ENCODE measurements around the gene C6orf136.

Gene C6orf136

DNA sequence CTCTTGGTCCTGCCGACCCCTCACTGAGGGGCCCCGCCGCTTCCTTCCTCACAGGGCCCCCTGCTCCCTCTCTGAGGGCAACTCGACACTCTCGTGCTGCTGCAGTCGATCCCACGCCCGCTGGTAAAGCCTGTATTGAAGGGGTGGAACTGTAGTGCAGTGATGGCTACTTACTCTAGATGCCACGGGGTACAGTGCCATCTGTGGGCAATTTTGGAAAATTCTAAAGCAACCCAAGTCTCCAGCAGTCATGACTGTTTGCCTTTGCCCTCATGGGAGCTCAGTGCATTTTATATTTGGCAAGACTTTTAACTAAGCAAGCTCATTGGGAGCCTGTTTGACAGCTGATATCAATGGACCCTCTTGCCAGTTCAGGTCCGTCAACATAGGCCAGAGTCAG lies 6.5 kb upstream of the C6orf136 start:
- TF ChIP-seq, protein P1, sequence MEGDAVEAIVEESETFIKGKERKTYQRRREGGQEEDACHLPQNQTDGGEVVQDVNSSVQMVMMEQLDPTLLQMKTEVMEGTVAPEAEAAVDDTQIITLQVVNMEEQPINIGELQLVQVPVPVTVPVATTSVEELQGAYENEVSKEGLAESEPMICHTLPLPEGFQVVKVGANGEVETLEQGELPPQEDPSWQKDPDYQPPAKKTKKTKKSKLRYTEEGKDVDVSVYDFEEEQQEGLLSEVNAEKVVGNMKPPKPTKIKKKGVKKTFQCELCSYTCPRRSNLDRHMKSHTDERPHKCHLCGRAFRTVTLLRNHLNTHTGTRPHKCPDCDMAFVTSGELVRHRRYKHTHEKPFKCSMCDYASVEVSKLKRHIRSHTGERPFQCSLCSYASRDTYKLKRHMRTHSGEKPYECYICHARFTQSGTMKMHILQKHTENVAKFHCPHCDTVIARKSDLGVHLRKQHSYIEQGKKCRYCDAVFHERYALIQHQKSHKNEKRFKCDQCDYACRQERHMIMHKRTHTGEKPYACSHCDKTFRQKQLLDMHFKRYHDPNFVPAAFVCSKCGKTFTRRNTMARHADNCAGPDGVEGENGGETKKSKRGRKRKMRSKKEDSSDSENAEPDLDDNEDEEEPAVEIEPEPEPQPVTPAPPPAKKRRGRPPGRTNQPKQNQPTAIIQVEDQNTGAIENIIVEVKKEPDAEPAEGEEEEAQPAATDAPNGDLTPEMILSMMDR (IDR thresholded peaks at IDR 0.05; ENCODE audit: low read depth, low read length): no peak
- H3K4me3 ChIP-seq (ENCODE audit: low read depth, low read length): no peak overlapping the region

DNA sequence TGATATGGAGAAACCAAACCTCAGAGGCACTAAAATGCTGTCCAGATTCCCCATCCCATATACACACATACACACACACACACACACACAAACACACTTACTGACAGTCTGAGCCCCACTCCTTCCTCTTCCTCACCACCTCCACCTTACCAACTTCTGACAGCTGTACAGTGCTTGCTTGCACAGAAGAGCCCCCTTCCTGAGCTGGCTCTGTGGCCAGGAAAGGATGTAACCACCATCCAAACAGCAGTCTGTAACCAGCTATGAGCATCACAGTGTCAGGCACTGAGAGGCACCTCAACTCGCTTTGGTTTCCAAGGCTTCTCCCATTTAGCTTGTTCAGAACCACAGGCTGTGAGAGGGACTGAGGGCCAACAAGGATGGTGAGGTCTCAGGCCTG lies 5.9 kb upstream of the C6orf136 start:
- no peak overlapping the region for H3K4me3 ChIP-seq (ENCODE audit: low read depth, low read length)
- TF ChIP-seq, protein P1 (IDR thresholded peaks at IDR 0.05; ENCODE audit: low read depth, low read length): no peak

DNA sequence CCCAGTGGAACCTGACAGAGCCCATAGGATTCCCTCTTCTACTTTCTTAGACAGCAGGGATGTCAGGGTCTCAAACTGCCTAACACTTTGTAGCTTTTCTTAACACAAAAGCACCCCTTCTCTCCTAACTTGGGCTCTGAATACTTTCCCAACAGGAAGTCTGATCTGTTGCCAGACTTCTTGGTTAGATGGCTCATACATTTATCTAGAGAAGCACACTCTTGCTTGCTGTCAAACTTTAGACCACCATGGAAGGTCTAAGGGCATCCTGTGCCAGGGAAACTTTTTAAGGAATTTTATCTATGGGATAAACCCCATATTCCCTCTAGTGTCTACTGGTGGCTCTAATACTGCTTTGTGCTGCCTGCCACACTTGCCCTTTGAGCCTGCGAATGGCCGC lies 3.3 kb upstream of the C6orf136 start:
- TF ChIP-seq, protein P1 (IDR thresholded peaks at IDR 0.05; ENCODE audit: low read depth, low read length): no peak
- no peak overlapping the region for H3K4me3 ChIP-seq (ENCODE audit: low read depth, low read length)

DNA sequence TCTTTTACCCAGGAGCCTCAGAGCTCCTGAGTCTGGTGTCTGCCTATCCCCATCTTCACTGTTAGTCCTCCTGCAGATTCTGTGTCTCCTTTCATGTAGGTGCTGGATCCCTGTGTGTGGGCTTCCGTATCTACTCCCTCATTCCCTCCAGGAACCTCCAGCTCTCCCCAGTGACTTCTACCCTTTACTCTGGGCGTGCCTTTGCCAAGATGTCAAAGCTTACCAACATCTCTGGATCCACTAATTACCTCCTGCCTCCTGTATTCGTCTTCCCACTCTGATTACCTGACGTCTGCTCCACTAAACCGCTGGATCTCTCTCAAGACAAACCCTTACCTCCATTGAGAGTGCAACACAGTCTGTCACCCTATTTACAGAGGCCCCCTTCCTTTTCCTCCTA lies 2.2 kb upstream of the C6orf136 start:
- no peak overlapping the region for H3K4me3 ChIP-seq (ENCODE audit: low read depth, low read length)
- TF ChIP-seq, protein P1 (IDR thresholded peaks at IDR 0.05; ENCODE audit: low read depth, low read length): no peak

DNA sequence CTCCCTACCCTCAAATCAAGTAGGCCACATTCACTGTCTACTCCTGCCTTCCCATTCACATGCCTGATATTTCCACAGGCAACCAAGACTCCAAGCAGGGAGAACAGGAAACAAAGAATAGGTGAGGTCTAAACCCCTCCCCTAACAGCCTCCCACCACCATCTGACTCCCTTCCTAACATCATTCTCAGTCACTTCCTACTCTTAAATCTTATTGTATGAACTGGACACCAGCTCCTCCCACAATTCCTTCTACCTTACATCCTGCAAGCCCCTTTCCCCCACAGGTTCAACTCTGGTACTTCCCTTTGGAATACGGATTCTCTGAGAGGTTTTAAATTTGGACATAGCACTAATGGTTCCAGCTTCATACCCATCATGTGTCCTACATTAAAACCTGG lies 944 bp upstream of the C6orf136 start:
- TF ChIP-seq, protein P1 (IDR thresholded peaks at IDR 0.05; ENCODE audit: low read depth, low read length): no peak
- H3K4me3 ChIP-seq (ENCODE audit: low read depth, low read length): no peak overlapping the region

DNA sequence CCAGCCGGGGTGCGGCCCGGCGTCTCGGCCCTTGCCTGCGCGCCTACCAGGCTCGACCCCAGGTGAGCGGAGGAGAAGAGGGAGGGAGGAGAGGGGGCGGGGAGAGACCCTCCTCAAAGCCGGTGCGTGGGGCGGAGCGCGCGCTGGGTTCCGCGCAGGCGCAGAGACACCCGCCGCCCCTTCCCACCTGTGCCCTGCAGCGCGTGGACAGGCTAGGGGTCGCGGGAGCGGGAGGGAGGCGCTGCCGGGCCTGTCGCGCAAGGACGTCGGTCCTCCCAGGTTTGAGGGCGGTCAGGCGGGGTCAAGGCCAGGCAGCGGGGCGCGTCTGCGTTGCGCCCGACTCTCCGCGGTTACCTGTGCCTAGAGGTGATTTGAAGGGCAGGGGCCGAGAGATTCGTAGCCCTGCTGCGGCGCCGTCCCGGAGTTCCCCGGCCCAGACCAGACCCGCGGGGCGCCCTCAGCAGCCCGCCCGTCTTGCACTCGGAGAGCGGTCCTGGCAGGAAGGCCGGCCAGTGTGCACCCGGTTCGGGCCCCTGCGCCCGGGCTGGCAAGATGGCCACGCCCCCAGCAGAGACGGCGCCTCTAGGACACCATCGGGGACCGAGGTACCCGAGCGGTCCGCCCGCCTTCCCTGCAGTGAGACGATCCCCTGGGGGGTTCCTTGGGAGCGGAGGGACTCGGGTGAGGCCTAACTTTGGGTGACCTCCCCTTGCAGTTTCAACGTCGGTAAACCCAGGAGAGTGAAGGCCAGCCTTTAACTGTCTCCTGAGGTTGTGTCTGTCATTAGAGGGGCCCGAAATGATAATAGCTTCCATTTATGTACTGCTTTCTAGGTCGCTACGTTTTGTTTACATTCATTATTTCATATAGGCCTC lies 546 bp downstream of the C6orf136 start:
- peak overlapping the region; percentile 93 for H3K4me3 ChIP-seq (ENCODE audit: low read depth, low read length)

DNA sequence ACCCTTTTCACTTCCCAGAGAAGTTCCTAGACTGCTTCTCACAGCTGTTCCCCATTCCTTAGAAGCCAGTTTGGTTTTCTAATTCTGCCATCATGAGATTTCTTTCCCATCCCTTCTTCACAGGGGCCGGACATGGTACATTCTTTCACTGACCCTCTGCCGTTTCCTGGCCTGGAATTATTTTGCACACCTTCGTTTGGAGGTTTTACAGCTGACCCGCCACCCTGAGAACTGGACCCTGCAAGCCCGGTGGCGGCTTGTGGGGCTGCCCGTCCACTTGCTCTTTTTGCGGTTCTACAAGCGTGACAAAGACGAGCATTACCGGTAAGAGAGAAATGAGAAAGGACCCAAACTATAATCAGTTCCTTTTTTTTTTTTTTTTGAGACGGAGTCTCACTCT lies 4.2 kb downstream of the C6orf136 start:
- no peak overlapping the region for H3K4me3 ChIP-seq (ENCODE audit: low read depth, low read length)
- TF ChIP-seq, protein P1 (IDR thresholded peaks at IDR 0.05; ENCODE audit: low read depth, low read length): no peak

More for the DNA sequence above, 546 bp downstream of the C6orf136 start:
- TF ChIP-seq, protein P1 (IDR thresholded peaks at IDR 0.05; ENCODE audit: low read depth, low read length): no peak

All from WI38 (cell line).